ENCODE data around the gene NTN3. TPM values are rescaled to one million over a fixed set of nuclear protein-coding genes. Genes with fewer than 3 reads are reported as not detected.

NTN3 gene
- total RNA-seq, 1 donor from 2014 or later = 2.5 TPM

DNA sequence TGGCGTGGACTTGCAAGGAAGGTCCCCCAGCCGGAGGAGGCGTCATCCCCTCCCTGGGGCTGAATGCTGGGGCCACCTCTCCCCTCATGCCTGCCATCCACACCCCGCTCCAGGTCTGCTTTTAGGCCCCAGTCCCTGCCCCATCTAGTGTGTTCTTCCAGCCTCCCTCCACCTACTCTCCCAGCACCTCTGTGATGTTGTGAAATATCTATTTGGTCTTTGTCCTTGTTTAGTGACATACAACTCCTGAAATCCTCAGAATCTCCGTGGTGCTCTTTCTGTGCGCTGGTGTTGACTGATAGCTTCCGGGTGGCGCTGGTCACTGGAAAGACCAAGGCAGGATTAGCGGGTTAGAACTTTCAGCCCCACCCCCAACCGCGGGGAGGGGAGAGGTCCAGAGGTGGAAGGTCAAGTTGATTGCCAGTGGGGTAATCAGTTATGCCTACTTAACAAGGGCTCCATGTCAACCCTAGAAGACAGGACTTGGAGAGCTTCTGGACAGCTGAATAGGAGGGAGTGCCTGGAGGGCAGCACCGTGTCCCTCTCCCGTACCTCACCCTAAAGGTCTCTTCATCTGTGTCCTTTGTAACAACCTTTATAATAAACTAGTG, 13.9 kb downstream of the NTN3 start:
- Mint-ChIP-seq H3K4me1 (ENCODE audit: low read depth) (peaks cover 7% of the 10 kb centered on the region), H3K36me3 (ENCODE audit: insufficient read depth) (no peaks in the 10 kb centered on the region), H3K9me3 (ENCODE audit: low read depth) (no peaks in the 10 kb centered on the region), H3K27me3 (no peaks in the 10 kb centered on the region), H3K27ac (no peak overlapping the region), H3K4me3 (ENCODE audit: low read depth) (no peak overlapping the region)
- TF ChIP-seq, protein P1, sequence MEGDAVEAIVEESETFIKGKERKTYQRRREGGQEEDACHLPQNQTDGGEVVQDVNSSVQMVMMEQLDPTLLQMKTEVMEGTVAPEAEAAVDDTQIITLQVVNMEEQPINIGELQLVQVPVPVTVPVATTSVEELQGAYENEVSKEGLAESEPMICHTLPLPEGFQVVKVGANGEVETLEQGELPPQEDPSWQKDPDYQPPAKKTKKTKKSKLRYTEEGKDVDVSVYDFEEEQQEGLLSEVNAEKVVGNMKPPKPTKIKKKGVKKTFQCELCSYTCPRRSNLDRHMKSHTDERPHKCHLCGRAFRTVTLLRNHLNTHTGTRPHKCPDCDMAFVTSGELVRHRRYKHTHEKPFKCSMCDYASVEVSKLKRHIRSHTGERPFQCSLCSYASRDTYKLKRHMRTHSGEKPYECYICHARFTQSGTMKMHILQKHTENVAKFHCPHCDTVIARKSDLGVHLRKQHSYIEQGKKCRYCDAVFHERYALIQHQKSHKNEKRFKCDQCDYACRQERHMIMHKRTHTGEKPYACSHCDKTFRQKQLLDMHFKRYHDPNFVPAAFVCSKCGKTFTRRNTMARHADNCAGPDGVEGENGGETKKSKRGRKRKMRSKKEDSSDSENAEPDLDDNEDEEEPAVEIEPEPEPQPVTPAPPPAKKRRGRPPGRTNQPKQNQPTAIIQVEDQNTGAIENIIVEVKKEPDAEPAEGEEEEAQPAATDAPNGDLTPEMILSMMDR (IDR thresholded peaks at IDR 0.05; ENCODE audit: unreplicated experiment) = no peak
- no peak for DNase-seq (ENCODE audit: low spot score, unreplicated experiment)

DNA sequence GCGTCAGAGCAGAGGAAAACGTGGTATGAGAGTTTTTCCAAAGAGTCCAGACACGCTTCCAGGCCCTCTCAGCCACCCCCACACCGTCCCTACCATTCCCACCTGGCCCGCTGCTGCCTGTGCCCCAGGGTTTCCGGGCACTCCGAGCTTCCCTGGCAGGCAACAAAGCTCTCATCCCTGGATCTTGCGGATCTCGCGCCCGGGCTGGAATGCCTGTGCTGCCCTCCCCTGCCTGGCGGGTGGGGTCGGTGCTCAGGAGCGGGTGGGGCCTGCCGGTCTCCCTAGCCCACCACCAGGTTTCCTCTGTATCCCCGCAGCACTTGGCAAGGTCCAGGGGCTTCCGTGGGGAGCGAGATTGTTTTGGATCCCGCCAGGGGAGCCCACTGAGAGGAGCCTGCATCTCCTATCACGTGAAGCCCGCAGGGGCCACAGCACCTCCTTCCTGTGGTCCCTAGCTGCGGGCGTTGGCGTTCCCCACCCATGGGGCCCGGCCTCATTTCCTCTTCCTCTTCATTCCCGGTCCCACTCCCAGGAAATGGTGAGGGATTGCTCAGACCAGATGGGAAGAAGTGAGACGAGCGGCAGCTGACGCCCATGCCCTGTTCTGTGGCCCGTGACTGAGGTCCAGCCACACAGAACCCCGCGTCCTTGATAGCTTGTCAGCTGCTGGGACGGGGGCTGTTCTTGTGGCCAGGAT, 14.9 kb downstream of the NTN3 start:
- Mint-ChIP-seq H3K9me3 (ENCODE audit: low read depth) (no peaks in the 10 kb centered on the region), H3K27me3 (no peaks in the 10 kb centered on the region), H3K4me3 (ENCODE audit: low read depth) (no peak overlapping the region), H3K4me1 (ENCODE audit: low read depth) (peaks cover 7% of the 10 kb centered on the region), H3K36me3 (ENCODE audit: insufficient read depth) (no peaks in the 10 kb centered on the region), H3K27ac (no peak overlapping the region)
- DNase-seq (ENCODE audit: low spot score, unreplicated experiment) = no peak
- TF ChIP-seq, protein P1 (IDR thresholded peaks at IDR 0.05; ENCODE audit: unreplicated experiment) = no peak

DNA sequence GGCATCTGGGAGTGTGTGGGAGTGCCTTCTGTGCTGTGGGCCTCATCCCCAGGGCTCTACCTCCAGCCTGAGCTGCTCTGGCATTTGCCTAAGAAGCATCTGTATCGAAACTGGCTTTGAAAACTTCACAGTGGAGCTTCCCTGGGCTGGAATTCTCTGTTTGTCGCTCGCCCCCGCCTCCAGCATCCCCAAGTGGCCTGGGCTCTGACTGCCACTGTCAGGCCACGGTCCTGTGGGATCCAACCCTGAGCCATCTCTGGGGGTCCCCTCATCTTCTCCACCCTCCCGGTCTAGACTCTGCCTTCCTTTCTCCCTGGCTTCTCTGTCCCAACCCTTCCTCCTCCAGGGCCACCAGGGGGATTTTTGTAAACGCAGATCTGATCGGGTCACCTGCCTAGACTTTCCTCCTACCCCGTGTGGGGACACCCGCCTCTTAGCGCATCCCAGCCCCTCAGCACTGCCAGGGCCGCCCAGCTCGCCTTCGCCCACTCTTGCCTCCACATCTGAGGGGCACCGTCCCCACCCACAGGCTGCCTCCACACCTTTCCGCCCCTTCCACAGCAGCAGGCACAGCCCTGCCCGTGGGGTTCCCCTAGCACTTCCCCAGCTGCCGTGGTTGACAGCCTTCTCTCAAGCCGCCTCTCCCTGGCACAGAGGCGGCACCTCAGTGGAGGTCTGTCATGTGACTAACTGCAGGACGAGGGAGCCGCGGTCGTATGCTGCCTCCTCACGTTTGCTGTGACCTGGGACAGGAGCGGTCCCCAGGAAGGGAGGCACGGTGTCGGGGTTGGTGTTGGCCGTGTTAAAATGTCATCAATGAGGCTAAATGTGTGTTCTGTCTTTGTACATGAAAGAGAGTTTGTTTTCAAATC, 15.8 kb downstream of the NTN3 start:
- H3K4me1 Mint-ChIP-seq (ENCODE audit: low read depth) = peaks cover 7% of the 10 kb centered on the region
- TF ChIP-seq, protein P1 (IDR thresholded peaks at IDR 0.05; ENCODE audit: unreplicated experiment) = no peak
- H3K36me3 Mint-ChIP-seq (ENCODE audit: insufficient read depth) = no peaks in the 10 kb centered on the region
- no peaks in the 10 kb centered on the region for H3K9me3 Mint-ChIP-seq (ENCODE audit: low read depth)
- H3K27me3 Mint-ChIP-seq = no peaks in the 10 kb centered on the region
- no peak for DNase-seq (ENCODE audit: low spot score, unreplicated experiment)
- no peak overlapping the region for H3K27ac Mint-ChIP-seq
- H3K4me3 Mint-ChIP-seq (ENCODE audit: low read depth) = no peak overlapping the region

DNA sequence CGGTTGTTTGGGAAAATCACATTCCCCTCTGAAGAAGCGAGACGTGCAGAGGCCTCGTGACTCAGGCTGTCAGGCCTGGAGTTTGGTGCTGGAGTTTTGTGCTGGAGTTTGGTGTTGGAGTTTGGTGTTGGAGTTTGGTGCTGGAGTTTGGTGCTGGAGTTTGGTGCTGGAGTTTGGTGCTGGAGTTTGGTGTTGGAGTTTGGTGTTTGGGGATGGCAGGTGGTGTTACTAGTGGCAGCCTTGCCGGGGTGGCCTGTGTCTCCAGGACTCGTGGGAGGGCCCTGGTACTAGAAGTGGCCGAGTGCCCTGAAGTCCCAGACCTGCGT, 16.4 kb downstream of the NTN3 start:
- no peak for DNase-seq (ENCODE audit: low spot score, unreplicated experiment)
- Mint-ChIP-seq H3K4me1 (ENCODE audit: low read depth) (peaks cover 9% of the 10 kb centered on the region), H3K27me3 (no peaks in the 10 kb centered on the region), H3K4me3 (ENCODE audit: low read depth) (no peak overlapping the region), H3K36me3 (ENCODE audit: insufficient read depth) (no peaks in the 10 kb centered on the region), H3K27ac (no peak overlapping the region), H3K9me3 (ENCODE audit: low read depth) (no peaks in the 10 kb centered on the region)
- TF ChIP-seq, protein P1 (IDR thresholded peaks at IDR 0.05; ENCODE audit: unreplicated experiment) = no peak

DNA sequence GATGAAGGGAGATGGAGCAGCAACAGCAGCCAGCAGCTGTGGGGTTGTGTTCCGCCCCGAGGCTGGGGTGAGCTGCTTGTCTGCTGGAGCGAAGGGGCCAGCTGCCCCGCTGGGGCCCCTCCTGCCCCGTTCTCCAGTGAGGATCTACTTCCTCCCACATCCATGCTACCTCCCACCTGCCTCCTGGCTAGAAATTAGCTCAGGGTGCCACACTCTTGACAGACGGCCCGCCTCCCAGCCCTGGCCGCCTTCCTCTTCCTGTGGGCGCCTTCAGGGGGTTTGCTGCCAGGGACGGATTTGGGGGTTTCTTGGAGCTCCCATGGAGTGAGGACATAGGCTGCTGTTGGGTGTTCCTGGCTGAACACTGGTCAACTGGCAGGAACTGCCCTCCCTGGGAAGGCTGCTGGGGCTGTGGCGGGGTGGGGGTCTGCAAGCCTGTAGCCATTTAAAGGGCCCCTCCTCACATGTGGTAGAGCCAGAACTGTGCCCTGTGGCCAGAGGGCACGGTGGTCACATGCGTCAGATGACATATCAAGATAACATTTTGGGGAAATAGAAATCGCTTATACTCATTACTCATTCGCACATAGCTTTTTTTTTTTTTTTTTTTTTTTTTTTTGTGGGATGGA, 16.9 kb downstream of the NTN3 start:
- DNase-seq (ENCODE audit: low spot score, unreplicated experiment) = no peak
- Mint-ChIP-seq H3K27ac (no peak overlapping the region), H3K36me3 (ENCODE audit: insufficient read depth) (no peaks in the 10 kb centered on the region), H3K27me3 (no peaks in the 10 kb centered on the region), H3K4me1 (ENCODE audit: low read depth) (peaks cover 9% of the 10 kb centered on the region), H3K4me3 (ENCODE audit: low read depth) (no peak overlapping the region), H3K9me3 (ENCODE audit: low read depth) (no peaks in the 10 kb centered on the region)
- TF ChIP-seq, protein P1 (IDR thresholded peaks at IDR 0.05; ENCODE audit: unreplicated experiment) = no peak

All from progenitor cell of endocrine pancreas (in vitro differentiated cells).